Daoy (cell line): ENCODE results near the gene NASP. TPM values are rescaled to one million over a fixed set of nuclear protein-coding genes. Genes with fewer than 3 reads are reported as not detected.

Source experiments
- DNase-seq: peaks from one replicate; pipeline ENCODE4 v3.0.0-alpha.2; 2015; ENCODE audit warnings: low read depth
- total RNA-seq: library from RNA; depleted of rRNA; stranded (reverse); fragments of >200 nt; shearing (Covaris generic); gene quantifications from 2 replicates; pipeline ENCODE4 v1.2.3, GENCODE V29; 2014; rRNA removed

Gene NASP
- 145 and 155 TPM in 2 replicates for total RNA-seq

GRCh38 chr1:45583666-45584350, at the start of gene NASP:
NASP (plus strand) TSS chr1:45584041; CDS start chr1:45584147, 106 bp downstream.
- peak; percentile 85 for DNase-seq

- DNase-seq = no peak
Measured at GRCh38 chr1:45535988-45536766, 47.7 kb upstream of the NASP start.

- no peak for DNase-seq
Measured at GRCh38 chr1:45536886-45537285, 47.0 kb upstream of the NASP start.

- no peak for DNase-seq
Measured at GRCh38 chr1:45541193-45541592, 42.6 kb upstream of the NASP start.

GRCh38 chr1:45542591-45542990, 41.2 kb upstream of the NASP start:
- no peak for DNase-seq

- peak; percentile 52 for DNase-seq
Measured at GRCh38 chr1:45543581-45544417, 40.0 kb upstream of the NASP start.

- no peak for DNase-seq
Measured at GRCh38 chr1:45544530-45544929, 39.3 kb upstream of the NASP start.

GRCh38 chr1:45545019-45545493, 38.8 kb upstream of the NASP start:
- DNase-seq = no peak

GRCh38 chr1:45545553-45546310, 38.1 kb upstream of the NASP start:
- no peak for DNase-seq

GRCh38 chr1:45550401-45551351, 33.2 kb upstream of the NASP start, which contains the start of gene AKR1A1:
AKR1A1 (plus strand) TSS chr1:45550826; CDS start chr1:45561795, 10,969 bp downstream.
- peak; percentile 95 for DNase-seq

GRCh38 chr1:45551684-45552083, 32.2 kb upstream of the NASP start:
- no peak for DNase-seq

GRCh38 chr1:45552331-45552730, 31.5 kb upstream of the NASP start:
- no peak for DNase-seq

GRCh38 chr1:45554198-45554597, 29.6 kb upstream of the NASP start:
- no peak for DNase-seq

- no peak for DNase-seq
Measured at GRCh38 chr1:45557422-45557944, 26.4 kb upstream of the NASP start.

GRCh38 chr1:45563843-45564242, 20.0 kb upstream of the NASP start:
- DNase-seq = no peak

- no peak for DNase-seq
Measured at GRCh38 chr1:45566722-45567121, 17.1 kb upstream of the NASP start.

- DNase-seq = no peak
Measured at GRCh38 chr1:45567911-45568310, 15.9 kb upstream of the NASP start.

GRCh38 chr1:45568421-45568820, 15.4 kb upstream of the NASP start:
- no peak for DNase-seq

GRCh38 chr1:45569571-45569961, 14.3 kb upstream of the NASP start:
- no peak for DNase-seq
